Endothelial cell of umbilical vein (primary cell): ENCODE results near the gene CPA1. TPM values are rescaled to one million over a fixed set of nuclear protein-coding genes. Genes with fewer than 3 reads are reported as not detected.

Source experiments
- BruUV-seq: library from RNA; stranded (reverse); fragments of 400-500 nt; replicated peaks from 2 replicates; lab custom pipeline; 2021; lab: Mats Ljungman, UMichigan
- CTCF ChIA-PET: fragments of 300-600, 350-600 bp; sonication (Branson Sonifier 250); formaldehyde crosslinking; loops from one replicate; lab custom pipeline; 2021; ENCODE audit warnings: antibody characterized with exemption, inconsistent platforms; lab: Charles Lee
- POLR2A ChIA-PET: fragments of 300-600, 350-600 bp; sonication (Branson Sonifier 250); formaldehyde crosslinking; loops from one replicate; lab custom pipeline; 2021; ENCODE audit warnings: antibody characterized with exemption, inconsistent platforms; lab: Charles Lee
- DNase-seq: peaks from one replicate; pipeline ENCODE4 v3.0.0-alpha.2; 2011; ENCODE audit warnings: low read depth, low spot score
- FAIRE-seq: peaks from 2 replicates; lab custom pipeline; 2011; peaks lifted over from hg19 to GRCh38; lab: Jason Lieb, UNC
- H2AFZ ChIP-seq: 2 replicates; pipeline ENCODE4 v1.6.0; 2012; ENCODE audit warnings: low read depth, low read length, control low read depth, inconsistent platforms
- H3K27ac ChIP-seq: 2 replicates; pipeline ENCODE4 v1.5.1; 2011; ENCODE audit warnings: low read depth, mild to moderate bottlenecking, control low read depth, low read length, moderate library complexity; ENCODE audit not compliant: insufficient read depth
- H3K27me3 ChIP-seq, 2 experiments: 2 replicates each; pipeline versions ENCODE4 v1.6.0 to v1.6.1; 2011; ENCODE audit warnings: low read length in 2 of 2, mixed read lengths in 1 of 2; ENCODE audit not compliant: control insufficient read depth in 2 of 2, insufficient read depth in 2 of 2
- H3K36me3 ChIP-seq, 2 experiments: 2 replicates in 1 of 2; 3 replicates in 1 of 2; pipeline ENCODE4 v1.5.1; 2011; ENCODE audit warnings: low read length in 2 of 2, mild to moderate bottlenecking in 1 of 2, moderate library complexity in 1 of 2; ENCODE audit not compliant: control insufficient read depth in 2 of 2, insufficient read depth in 2 of 2; ENCODE audit errors: extremely low read depth in 1 of 2
- H3K4me1 ChIP-seq: 3 replicates; pipeline ENCODE4 v1.5.1; 2011; ENCODE audit warnings: mild to moderate bottlenecking, low read length; ENCODE audit not compliant: control insufficient read depth, insufficient read depth; ENCODE audit errors: extremely low read depth
- H3K4me2 ChIP-seq: 2 replicates; pipeline ENCODE4 v1.6.1; 2011; ENCODE audit warnings: low read length, control low read depth, mixed read lengths; ENCODE audit not compliant: insufficient read depth
- H3K4me3 ChIP-seq, 3 experiments: fragments of 200-600 bp in 1 of 3; sonication (generic), shearing (Covaris generic) in 1 of 3; replicated peaks in 1 of 3; 2 replicates each; pipeline ENCODE4 v1.5.1; 2011 to 2016; ENCODE audit warnings: control low read depth in 3 of 3, low read length in 3 of 3, mild to moderate bottlenecking in 2 of 3, inconsistent platforms in 1 of 3, low read depth in 1 of 3, moderate library complexity in 1 of 3; ENCODE audit not compliant: insufficient read depth in 1 of 3
- H3K79me2 ChIP-seq: 2 replicates; pipeline ENCODE4 v1.6.0; 2012; ENCODE audit warnings: low read length, inconsistent platforms; ENCODE audit not compliant: control insufficient read depth, insufficient read depth
- H3K9ac ChIP-seq: replicated peaks from 2 replicates; pipeline ENCODE3; 2011; ENCODE audit warnings: low read length, control low read depth; ENCODE audit not compliant: insufficient read depth; ENCODE audit errors: extremely low read depth
- H3K9me1 ChIP-seq: replicated peaks from 3 replicates; pipeline ENCODE4 v1.6.0; 2011; ENCODE audit warnings: mild to moderate bottlenecking, low read length; ENCODE audit not compliant: control insufficient read depth, insufficient read depth; ENCODE audit errors: extremely low read depth
- H3K9me3 ChIP-seq: replicated peaks from 2 replicates; pipeline ENCODE4 v1.5.1; 2012; ENCODE audit warnings: low read length, inconsistent platforms; ENCODE audit not compliant: control insufficient read depth, insufficient read depth
- H4K20me1 ChIP-seq: replicated peaks from 2 replicates; pipeline ENCODE3; 2011; ENCODE audit warnings: mild to moderate bottlenecking, low read length; ENCODE audit not compliant: control insufficient read depth, insufficient read depth; ENCODE audit errors: extremely low read depth
- EZH2 ChIP-seq: IDR thresholded peaks from 2 replicates; pipeline ENCODE4 v1.6.1; 2012; ENCODE audit warnings: borderline replicate concordance, low read depth, mild to moderate bottlenecking, moderate library complexity, low read length, inconsistent platforms; ENCODE audit not compliant: severe bottlenecking
- FOS ChIP-seq: IDR thresholded peaks from 2 replicates; pipeline ENCODE4 v1.6.1; 2011; ENCODE audit warnings: mild to moderate bottlenecking, low read length, moderate library complexity, borderline replicate concordance; ENCODE audit not compliant: insufficient read depth
- GATA2 ChIP-seq: IDR thresholded peaks from 2 replicates; pipeline ENCODE4 v1.7.0; 2011; ENCODE audit warnings: low read depth, mild to moderate bottlenecking, moderate library complexity, mixed read lengths, low read length; ENCODE audit not compliant: insufficient read length, insufficient read depth
- JUN ChIP-seq: IDR thresholded peaks from 2 replicates; pipeline ENCODE4 v1.6.1; 2011; ENCODE audit warnings: borderline replicate concordance, low read depth; ENCODE audit not compliant: insufficient read length, insufficient read depth
- MYC ChIP-seq: IDR thresholded peaks from one replicate; pipeline ENCODE4 v1.6.1; 2011; ENCODE audit warnings: mild to moderate bottlenecking, low read depth, low read length
- POLR2A ChIP-seq: IDR thresholded peaks from 2 replicates; pipeline ENCODE4 v1.6.1; 2012; ENCODE audit warnings: low read depth, mild to moderate bottlenecking, control low read depth, low read length
- POLR2AphosphoS5 ChIP-seq: IDR thresholded peaks from 2 replicates; pipeline ENCODE4 v1.6.1; 2012; ENCODE audit warnings: low read depth, mild to moderate bottlenecking, control low read depth, low read length, moderate library complexity; ENCODE audit not compliant: insufficient read depth
- dilution Hi-C: fragments of 300-500 bp; cut with MboI; formaldehyde crosslinking; loops from one replicate; pipeline ENCODE4 v1.15.0; 2019; ENCODE audit warnings: low sequenced_read_pairs; ENCODE audit not compliant: extremely low pct_ligation_motif_present
- intact Hi-C: fragments of 100-400 bp; cut with micrococcal nuclease; formaldehyde crosslinking; loops from one replicate; pipeline ENCODE4 v1.10.0; 2022
- polyA plus RNA-seq, 4 experiments: library from polyadenylated mRNA; depleted of rRNA in 3 of 4; stranded (reverse) in 3 of 4; unstranded in 1 of 4; fragments of >200 nt; gene quantifications; 2 replicates each; pipeline versions ENCODE4 v1.2.1 to v1.2.3, GENCODE V29; 2011 to 2012; ENCODE audit warnings: missing spikeins in 1 of 4
- total RNA-seq: library from RNA; stranded (reverse); gene quantifications from 2 replicates; pipeline ENCODE4 v1.2.3, GENCODE V29; 2021
- TF ChIP-seq, protein P1 (sequence below): IDR thresholded peaks from 2 replicates; pipeline ENCODE4 v1.6.1; 2011; ENCODE audit not compliant: insufficient read depth, insufficient read length
- TF ChIP-seq, protein P2 (sequence below), 2 donors: IDR thresholded peaks; 1 replicate in 1 of 2; 2 replicates in 1 of 2; pipeline ENCODE4 v1.5.1; 2011; ENCODE audit warnings: low read length in 2 of 2, mild to moderate bottlenecking in 2 of 2, moderate library complexity in 2 of 2, control low read depth in 1 of 2, inconsistent platforms in 1 of 2, low read depth in 1 of 2; ENCODE audit not compliant: insufficient read depth in 1 of 2; ENCODE audit errors: extremely low read depth in 1 of 2

Gene CPA1
- total and polyA plus RNA-seq, 2 donors (not counting 3 experiments of a cell fraction or from before 2014, with no cell fraction given): not detected

DNA sequence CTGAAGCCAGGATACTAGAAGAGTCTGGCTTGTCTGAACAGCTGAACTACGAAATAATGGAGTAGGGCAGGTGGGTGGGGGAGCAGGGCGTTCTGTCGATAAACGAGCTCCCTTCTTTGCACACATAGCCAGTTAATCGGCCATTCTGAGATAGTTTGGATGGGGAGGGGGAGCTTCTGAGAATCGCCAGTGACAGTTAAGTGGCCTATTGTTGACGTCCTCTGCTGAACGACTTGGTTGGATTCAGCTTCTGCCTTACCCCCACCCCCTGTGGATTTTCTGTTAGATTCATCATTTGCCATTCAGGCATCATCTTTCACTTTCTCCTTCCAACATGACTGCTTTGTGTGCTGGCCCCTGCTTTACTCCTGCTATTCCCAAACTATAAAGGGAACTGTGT, 35.2 kb upstream of the CPA1 start:
- Histone ChIP-seq H3K27ac (no peak overlapping the region), H3K9ac (no peak overlapping the region), H3K4me1 (no peaks in the 10 kb centered on the region), H3K9me1 (no peaks in the 10 kb centered on the region), H3K4me3 (no peak overlapping the region), H2AFZ (no peak overlapping the region), H3K27me3 (peaks cover 0 to 5% of the 10 kb centered on the region in 2 experiments), H3K79me2 (no peaks in the 10 kb centered on the region), H3K36me3 (no peaks in the 10 kb centered on the region), H4K20me1 (no peaks in the 10 kb centered on the region), H3K4me2 (no peak overlapping the region), H3K9me3 (no peaks in the 10 kb centered on the region)
- TF ChIP-seq, protein P1, sequence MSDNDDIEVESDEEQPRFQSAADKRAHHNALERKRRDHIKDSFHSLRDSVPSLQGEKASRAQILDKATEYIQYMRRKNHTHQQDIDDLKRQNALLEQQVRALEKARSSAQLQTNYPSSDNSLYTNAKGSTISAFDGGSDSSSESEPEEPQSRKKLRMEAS: no peak
- TF ChIP-seq EZH2 (no peak), FOS (no peak), POLR2A (no peak), JUN (no peak), MYC (no peak), GATA2 (no peak), POLR2AphosphoS5 (no peak)
- ChIA-PET POLR2A (no interaction called here), CTCF (interaction anchor here (1.6 kb wide), 1 partner anchor 15 kb away, joined by 4 read pairs; no protein-coding TSS in a partner anchor)
- FAIRE-seq: no peak
- BruUV-seq: no TSS peak
- no peak for DNase-seq
- intact Hi-C loops (no loop called here), dilution Hi-C loops (no loop called here)

DNA sequence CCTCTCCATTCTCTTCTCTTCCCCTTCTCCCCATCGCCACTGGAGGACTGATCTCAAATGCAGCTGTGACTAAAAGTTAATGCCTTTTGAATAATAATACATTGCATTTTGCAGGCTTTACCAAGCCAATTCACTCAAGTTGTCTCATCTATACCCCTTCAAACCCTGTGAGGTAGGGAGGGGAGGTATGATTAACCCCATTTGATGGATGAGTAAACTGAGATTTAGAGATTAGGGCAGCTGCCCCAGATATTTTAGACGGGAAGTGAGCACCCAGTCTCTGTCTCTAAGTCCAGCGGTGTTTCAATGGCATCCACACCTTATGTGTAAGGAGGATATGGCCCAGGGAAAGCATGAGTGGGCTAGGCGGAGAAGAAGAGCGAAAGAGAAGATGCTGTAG, 34.6 kb upstream of the CPA1 start:
- intact Hi-C loops: no loop called here
- Histone ChIP-seq H3K79me2 (no peaks in the 10 kb centered on the region), H4K20me1 (no peaks in the 10 kb centered on the region), H3K36me3 (no peaks in the 10 kb centered on the region), H3K27ac (no peak overlapping the region), H3K9me1 (no peaks in the 10 kb centered on the region), H3K4me1 (no peaks in the 10 kb centered on the region), H3K27me3 (peaks cover 0 to 5% of the 10 kb centered on the region in 2 experiments), H2AFZ (no peak overlapping the region), H3K9me3 (no peaks in the 10 kb centered on the region), H3K9ac (no peak overlapping the region), H3K4me3 (no peak overlapping the region), H3K4me2 (no peak overlapping the region)
- BruUV-seq: no TSS peak
- dilution Hi-C loops: no loop called here
- DNase-seq (no peak), FAIRE-seq (no peak)
- TF ChIP-seq, protein P1: no peak
- TF ChIP-seq POLR2AphosphoS5: no peak
- no peak for TF ChIP-seq GATA2
- TF ChIP-seq, protein P2, sequence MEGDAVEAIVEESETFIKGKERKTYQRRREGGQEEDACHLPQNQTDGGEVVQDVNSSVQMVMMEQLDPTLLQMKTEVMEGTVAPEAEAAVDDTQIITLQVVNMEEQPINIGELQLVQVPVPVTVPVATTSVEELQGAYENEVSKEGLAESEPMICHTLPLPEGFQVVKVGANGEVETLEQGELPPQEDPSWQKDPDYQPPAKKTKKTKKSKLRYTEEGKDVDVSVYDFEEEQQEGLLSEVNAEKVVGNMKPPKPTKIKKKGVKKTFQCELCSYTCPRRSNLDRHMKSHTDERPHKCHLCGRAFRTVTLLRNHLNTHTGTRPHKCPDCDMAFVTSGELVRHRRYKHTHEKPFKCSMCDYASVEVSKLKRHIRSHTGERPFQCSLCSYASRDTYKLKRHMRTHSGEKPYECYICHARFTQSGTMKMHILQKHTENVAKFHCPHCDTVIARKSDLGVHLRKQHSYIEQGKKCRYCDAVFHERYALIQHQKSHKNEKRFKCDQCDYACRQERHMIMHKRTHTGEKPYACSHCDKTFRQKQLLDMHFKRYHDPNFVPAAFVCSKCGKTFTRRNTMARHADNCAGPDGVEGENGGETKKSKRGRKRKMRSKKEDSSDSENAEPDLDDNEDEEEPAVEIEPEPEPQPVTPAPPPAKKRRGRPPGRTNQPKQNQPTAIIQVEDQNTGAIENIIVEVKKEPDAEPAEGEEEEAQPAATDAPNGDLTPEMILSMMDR (IDR thresholded peaks at IDR 0.05; ENCODE audit: extremely low read depth in 1 of 2, insufficient read depth in 1 of 2, low read depth in 1 of 2, low read length in 2 of 2): no peak
- no peak for TF ChIP-seq EZH2
- no peak for TF ChIP-seq FOS
- TF ChIP-seq MYC: no peak
- TF ChIP-seq POLR2A: no peak
- no peak for TF ChIP-seq JUN
- CTCF ChIA-PET: no interaction called here
- POLR2A ChIA-PET: no interaction called here
